H4 (cell line): ENCODE results near the gene NUAK1. TPM values are rescaled to one million over a fixed set of nuclear protein-coding genes. Genes with fewer than 3 reads are reported as not detected.

Experiments used
- DNase-seq: peaks from one replicate; pipeline ENCODE4 v3.0.0-alpha.2; 2015; ENCODE audit warnings: low spot score
- total RNA-seq: library from RNA; depleted of rRNA; stranded (reverse); fragments of >200 nt; shearing (Covaris generic); gene quantifications from 2 replicates; pipeline ENCODE4 v1.2.3, GENCODE V29; 2014

The NUAK1 gene
- total RNA-seq, 1 experiment from 2014 or later, result 9.4 TPM

DNA sequence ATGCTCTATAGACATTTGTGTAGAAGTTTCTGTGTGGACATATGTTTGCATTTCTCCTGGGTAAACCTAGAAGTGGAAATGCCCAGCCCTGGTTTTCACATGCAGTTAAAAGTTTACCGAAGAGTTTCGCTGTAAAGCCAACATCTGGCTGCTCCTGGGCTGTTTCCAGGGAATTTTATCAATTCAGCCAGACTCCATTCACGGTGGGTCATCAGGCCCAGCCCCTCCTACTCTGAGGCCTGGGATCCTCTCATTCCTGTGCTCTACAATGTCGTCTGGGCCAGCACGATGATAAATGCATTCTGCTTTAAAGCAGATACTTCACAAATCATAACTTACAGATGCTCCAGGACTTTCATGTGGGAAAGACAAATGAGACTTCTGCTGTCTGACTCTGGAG lies 7.1 kb downstream of the NUAK1 start:
- no peak for DNase-seq

GRCh38 chr12:106130474-106131113 lies 8.2 kb downstream of the NUAK1 start:
- no peak for DNase-seq

DNA sequence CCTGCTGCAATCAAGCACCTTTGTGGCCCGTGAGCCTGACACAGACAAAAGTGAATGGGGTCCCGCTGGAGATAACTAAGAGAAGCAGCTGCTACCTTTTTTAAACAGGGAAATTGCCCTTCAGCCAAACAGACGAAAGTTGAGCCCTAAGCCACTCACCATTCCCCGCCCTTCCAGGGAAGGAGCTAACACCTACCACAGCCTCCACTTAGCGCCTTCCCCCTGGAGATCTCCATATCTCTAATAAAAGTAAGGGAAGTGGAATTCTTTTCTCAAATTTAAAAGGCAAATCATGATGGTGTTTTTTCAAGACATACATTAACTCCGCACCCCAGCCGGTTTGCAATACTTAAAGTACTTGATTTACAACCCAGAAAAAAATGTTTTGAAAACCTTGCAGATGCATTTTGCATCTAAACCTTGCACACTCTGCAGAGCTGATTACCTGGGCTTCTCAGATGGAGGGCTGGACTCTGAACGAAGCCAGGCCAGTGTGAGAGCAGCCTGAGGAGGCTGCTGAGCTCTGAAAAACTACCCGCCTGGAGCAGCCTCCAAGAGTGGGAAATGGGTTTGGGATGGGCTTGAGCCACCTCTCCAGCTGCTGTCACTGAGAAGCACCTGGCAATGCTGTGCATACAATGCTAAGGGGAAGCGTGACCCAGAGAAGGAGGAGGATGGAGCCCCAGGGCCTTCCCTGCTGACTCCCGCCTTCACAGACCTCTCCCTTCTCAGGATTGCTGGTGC lies 10.0 kb downstream of the NUAK1 start:
- no peak for DNase-seq

- DNase-seq, result peak; percentile 42
Measured at GRCh38 chr12:106127338-106128126, 11.2 kb downstream of the NUAK1 start.

DNA sequence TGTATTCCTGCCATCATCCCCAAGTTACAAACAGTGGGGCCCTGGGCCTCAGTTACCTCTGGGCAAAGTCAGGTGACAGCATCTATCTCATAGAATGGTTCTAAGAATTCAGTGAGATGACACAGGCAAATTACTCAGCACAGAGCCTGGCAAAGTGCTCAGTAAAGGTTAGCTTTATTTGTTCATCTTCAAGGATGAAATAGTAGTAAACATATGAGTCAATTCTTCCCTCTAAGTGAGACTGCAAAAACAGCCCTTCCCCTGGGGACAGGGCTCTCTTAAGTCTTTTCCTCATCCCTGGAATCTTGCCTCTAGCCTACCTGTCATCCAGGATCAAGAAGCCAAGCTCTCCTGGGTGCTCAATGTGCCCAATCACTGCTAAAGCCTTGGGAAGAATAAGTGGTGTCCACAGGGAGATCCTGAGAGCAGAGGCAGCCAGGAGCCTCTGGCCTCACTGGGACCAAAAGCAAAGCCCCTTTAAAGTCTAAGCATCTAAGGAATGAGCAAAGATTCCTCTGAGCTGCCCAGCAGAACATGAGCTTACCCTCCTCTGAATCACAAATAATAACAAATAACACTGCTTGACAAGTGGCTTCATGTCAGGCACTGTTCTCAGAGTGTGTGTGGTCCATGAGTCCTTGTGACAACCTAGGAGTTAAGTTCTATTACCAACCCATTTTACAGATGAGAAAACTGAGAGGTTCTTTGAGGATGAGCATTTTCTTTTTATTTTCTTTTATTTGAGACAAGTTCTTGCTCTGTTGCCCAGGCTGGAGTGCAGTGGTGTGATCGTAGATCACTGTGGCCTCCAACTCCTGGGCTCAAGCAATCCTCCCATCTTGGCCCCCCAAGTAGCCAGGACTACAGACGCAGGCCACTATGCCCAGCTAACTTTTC lies 12.1 kb downstream of the NUAK1 start:
- peak; percentile 65 for DNase-seq

- no peak for DNase-seq
Measured at GRCh38 chr12:106125351-106126095, 13.2 kb downstream of the NUAK1 start.

DNA sequence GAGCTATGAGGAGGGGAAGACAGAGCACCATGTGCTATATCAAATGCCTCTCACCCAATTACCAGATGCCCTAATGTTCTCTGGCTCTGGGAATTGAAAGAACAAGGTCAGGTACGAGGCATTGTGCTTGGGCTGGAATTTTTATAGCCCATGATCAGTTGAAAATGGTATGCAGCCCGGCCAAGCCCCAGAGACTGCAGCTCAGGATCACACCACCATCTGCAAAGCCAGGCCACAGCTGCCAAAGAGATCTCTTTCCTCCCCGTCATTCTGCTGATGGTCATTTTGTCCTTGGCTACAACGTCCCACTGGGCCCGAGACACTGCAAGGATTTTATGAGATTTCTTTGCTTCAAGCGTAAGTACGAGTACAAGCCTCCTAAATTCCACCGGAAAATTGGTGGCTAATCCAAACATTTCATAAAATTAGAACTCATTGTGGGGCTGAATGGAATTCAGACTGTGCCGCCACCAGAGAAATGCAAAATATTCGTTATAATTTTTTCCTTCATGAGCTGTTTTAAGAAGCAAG lies 15.1 kb downstream of the NUAK1 start:
- no peak for DNase-seq

- DNase-seq, result no peak
Measured at GRCh38 chr12:106123110-106123509, 15.6 kb downstream of the NUAK1 start.

- DNase-seq, result no peak
Measured at GRCh38 chr12:106122004-106122403, 16.8 kb downstream of the NUAK1 start.

DNA sequence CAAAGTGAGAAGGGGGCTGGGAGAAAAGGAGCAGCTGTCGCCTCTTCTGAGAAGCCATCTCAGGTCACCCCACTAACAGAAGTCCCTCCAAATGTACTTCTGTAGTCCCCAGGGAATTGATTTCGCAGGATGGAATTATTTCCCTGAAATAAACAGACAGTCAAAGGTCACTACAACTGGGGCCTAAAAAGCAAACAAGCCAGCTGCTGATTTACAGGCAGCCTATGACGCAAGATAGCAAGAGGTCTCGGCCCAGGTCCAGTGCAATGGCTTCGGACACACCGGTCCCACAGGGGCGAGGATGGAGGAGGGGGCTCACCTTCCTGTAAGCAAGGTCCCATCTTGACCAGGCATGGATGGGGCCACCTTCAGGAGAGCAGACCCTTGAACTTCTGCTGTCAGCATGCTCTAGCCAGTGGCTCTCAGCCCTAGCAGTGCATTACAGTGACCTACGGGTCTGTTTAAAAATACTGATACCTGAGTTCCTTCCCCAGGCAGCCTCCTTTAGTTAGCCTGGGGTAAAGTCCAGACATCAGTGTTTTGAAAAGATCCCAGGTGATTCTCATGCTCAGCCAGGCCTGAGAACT lies 18.1 kb downstream of the NUAK1 start:
- no peak for DNase-seq

- DNase-seq, result no peak
Measured at GRCh38 chr12:106119301-106119700, 19.5 kb downstream of the NUAK1 start.

DNA sequence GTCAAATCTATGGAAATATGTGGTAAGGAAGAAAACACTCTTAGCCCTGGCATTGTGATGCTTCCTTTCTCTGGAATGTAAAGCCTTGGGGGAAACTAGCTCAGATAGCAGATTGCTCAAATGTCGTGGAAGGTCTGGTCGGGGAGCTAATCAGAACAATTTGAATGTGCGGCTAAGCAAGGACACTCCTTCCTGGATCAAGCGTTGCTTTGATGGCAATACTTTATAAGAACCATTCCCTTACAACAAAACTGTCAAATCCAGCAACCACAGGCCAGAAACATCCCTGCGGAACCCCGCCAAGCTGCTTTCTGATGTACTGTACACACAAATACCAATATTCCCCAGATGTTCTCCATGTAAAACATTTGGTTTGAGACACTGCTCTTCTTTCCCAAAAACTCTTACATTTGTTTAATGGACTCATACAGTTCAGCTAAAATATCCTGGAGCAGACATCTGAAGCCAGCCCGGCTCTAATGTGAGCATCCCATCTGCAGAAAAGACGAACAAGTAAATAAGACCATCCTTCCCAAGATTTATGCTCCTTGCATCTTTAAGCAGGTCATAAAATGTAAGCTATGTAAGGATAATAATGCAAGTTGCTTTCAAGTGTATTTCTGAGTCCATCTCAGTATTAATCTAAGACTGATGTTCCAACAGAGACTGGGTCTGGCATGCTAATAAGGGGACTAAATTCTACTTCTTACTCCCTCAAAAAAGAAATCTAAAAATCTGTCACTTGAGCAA lies 20.2 kb downstream of the NUAK1 start:
- DNase-seq, result no peak

DNA sequence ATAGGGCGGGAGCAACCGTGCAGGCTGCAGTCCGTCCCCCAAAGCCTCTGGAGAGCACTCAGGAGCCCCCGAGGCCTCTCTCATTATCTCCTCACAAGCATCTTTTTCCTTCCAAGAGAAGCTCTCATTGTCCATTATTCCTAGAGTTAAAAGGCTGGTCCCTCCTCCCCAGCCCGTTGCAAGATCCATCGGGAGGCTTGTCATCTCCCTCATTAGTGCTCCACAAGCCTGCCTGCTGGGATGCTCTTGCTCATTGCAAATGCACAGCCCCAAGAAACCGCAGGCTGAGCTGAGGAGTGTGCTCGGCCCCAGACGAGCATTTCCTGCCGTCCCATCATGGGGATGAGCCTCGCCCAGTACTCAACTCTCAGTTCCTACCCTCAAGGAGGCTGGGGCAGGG lies 23.3 kb downstream of the NUAK1 start:
- DNase-seq, result no peak

DNA sequence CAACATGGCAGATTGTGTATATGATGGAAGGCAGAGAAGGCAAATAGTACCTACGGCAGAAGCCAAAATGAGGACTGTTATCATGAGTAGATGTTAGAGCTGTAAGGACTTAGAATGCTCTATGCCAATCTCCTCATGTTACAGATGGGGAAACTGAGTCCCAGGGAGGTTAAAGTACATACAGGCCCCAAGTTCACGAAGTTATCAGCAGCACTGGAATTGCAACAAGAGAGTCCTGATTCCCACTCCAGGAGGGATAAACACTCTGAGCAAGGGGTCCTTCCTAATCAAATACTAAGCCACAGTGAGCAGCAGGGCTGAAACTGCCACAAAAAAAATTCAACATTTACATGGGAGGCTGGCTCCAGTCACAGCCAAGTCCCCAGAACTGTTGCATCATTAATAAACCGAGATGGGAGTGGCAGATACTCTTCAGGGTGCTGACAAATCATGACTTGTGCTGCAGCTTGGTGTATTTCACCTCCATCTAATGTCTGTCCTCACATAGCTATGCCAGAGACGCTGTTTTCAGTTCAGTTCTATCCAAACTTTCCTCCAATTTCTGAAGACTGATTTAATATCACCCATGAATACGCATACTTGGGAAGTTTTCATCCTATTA lies 24.2 kb downstream of the NUAK1 start:
- DNase-seq, result peak; percentile 45

GRCh38 chr12:106113824-106114446 lies 24.8 kb downstream of the NUAK1 start:
- DNase-seq, result no peak

DNA sequence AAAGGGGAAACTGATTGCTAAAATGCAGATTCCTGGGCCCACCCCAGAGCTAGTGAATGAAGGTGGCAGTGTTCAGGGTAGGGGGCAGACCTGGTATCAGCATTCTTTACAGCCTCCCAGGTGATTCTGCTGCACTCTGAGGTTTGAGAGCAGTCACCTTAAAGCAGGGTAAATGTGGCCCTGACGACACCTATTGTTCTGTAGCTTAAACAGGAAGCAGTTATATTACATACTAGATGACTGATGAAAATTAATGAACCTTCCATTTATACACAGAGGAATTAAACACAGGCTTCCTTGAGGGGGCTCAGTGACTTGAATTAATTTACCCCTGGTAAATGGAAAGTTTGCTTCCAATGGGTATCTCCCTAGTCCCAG lies 25.3 kb downstream of the NUAK1 start:
- DNase-seq, result no peak

DNA sequence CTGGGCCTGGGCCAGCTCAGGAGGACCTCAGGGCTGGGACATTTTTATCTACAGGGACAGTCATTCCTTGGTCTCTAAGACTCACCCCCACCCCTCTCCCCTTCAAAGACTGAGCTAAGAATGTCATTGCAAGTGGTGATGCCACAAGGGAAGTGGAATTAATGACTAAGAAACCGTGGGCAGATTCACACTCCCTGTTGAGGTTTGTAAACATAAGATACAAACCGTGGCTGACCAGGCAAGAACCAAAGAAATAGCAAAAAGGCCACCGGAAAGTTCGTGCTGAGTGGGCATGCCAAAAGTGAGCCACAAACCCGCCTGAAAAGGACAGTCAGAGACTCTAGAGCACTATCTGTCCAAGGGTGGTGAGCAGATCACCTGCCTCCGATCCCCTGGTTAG lies 25.7 kb downstream of the NUAK1 start:
- DNase-seq, result peak; percentile 56

GRCh38 chr12:106112145-106112821 lies 26.5 kb downstream of the NUAK1 start:
- DNase-seq, result peak; percentile 39
